HG03095 (cell line): ENCODE data around the gene FBN3.

ENCODE experiments used
- ATAC-seq: cut with Tn5 transposase; IDR thresholded peaks from one replicate; pipeline ENCODE4 v1.9.1; 2021; ENCODE audit warnings: moderate library complexity; ENCODE audit not compliant: unreplicated experiment

FBN3 gene

DNA sequence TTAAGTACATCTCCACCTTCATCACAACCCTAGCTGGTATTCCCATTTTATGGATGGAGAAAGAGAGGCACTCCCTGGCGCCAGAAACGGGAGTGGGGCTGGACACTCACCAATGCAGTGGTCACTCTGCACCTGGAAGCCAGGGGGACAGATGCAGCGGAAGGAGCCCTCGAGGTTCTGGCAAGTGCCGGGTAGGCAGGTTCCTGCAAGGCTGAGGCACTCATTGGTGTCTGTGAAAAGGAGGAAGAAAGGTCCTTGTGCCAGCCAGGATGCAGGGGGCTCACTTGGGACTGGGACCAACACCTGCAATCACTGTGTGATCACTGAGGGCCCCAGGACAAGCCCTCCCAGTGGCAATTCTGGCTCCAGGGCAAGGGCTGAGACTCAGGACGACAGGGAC is 55.1 kb downstream of the FBN3 start:
- ATAC-seq, result no peak

DNA sequence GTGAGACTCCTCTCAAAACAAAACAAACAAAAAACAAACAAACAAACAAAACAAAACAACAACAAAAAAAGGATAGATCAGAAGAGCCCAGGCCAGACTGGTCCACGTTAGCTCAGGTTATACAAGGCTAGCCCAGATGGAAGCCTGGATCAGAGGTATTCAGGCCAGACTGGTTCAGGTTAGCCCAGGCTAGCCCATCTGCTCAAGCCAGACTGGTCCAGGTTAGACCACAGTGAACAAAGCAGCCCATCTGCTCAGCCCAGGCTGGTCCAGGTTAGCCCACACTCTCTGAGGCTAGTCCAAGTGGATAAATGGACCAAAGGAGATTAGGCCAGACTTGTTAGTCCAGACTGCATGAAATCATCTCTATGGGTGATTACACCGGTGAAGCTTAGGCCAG is 55.7 kb downstream of the FBN3 start:
- ATAC-seq, result no peak

DNA sequence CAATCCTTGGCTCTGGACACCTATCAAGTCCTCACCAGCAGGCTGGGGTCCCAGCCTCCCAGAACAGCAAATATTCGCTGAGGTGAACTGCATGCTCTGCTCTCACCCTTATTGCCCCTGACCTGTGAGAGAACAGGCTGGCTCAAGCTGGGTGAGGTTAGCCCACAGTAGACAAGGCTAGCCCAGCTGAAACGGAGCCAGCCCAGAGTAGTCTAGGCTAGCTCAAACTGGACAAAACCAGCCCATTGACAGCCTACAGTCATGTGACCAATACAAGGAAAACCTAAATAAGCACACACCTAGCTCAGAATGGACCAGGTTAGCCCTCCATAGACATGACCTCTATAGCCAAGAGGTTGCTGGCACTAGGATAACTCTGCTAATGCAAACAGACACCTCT is 58.4 kb downstream of the FBN3 start:
- no peak for ATAC-seq

DNA sequence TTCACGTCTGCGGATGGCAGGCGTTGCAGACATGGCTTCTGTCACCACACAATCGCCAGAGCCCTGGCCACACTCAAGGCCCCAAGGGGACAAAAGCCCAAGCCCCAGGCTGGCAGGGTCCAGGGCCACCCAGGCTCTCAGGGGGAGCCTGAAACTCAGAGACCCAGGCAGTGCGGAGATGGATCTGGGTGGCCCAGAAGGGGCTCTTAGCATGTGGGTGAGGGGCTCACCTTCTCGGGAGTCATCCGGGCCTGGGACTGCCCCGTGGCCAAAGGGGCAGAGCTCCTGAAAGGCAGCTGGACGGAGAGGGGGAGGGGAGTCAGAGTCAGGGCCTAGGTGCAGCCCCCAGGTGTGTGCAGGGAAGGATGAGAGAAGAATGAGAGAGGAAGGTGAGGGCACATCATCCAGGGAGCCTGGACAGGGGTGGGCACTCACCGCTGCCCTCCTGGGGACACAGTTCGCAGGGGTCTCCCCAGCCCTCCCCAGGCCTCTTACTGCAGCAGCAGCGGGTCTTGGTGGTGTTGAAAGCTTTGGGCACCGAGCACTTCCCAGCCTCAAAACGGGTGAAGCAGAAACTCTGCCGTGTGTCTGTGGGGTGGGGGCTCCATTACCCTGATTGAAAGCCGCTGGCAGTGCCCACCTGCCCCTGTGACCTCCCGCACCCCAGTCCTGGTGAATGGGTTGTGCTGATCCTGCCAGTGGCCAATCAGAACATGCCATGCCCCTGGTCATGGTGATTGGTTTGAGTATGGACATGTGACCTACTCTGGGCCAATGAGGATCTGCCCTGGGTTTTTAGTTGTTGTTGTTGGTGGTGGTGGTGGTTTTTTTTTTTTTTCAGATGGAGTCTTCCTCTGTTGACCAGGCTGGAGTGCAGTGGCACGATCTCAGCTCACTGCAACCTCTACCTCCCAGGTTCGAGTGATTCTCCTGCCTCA is 59.5 kb downstream of the FBN3 start:
- ATAC-seq, result no peak

DNA sequence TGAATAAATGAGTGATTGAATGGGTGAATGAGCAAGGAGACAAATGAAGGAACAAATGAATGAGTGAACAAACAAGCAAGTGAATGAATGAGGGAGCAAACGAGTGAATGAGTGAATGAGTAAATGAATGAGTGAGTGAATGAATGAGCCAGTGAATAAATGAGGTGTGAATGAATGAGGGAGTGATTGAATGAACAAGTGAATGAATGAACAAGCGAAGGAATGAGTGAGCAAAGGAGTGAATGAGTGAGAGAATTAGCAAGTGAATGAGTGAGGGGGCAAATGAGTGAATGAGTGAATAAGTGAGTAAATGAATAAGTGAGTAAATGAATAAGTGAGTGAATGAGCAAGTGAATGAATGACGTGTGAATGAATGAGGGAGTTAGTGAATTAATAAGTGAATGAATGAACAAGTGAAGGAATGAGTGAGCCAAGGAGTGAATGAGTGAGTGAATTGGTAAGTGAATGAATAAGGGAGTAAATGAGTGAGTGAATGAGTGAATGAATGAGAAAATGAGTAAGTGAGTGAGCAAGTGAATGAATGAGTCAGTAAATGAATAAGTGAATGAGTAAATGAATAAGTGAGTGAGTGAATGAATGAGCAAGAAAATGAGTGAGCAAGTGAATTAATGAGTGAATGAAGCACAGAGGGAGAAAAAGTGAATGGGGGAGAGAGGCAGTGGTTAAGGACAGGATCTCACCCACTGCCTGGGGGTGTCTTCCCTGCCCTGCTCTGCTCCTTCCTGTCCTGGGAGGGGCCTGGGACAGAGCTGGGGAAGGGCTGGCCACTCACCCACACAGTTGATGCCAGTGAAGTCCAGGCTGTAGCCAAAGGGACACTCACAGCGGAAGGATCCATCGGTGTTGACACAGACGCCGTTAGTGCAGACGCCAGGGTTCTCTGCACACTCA is 60.4 kb downstream of the FBN3 start:
- ATAC-seq, result no peak

DNA sequence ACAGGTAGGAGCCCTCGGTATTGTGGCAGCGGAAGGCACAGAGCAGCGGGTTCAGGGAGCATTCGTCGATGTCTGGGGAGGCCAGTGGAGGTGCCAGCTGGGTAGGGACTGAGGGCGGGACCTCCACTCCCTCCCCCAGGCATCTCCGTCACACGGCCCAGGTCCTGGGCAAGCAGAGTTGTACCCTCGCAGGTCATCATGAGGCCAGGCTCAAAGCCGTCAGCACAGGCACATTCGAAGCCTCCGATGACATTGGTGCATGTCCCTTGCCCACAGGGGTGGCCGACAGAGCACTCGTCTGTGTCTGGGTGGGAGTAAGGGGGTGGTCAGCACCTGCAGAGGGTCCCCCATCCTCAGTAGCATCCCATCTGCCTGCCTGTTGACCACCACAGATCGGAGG is 61.5 kb downstream of the FBN3 start:
- no peak for ATAC-seq

DNA sequence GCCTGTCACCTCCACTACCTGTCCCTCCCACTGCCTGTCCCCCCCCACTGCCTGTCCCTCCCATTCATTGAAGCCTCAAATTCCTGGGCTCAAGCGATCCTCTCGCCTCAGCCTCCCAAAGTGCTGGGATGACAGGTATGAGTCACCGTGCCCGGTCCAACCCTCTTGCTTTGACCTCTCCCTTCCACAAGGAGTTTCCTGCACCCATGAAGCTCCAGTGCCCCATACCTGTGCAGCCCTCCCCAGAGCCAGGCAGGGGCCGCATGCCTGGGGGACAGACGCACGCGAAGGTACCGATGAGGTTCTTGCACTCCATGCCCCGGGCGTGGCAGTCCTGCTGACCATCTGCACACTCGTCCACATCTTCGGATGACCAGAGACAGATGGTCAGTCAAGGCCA is 62.5 kb downstream of the FBN3 start:
- ATAC-seq, result no peak

DNA sequence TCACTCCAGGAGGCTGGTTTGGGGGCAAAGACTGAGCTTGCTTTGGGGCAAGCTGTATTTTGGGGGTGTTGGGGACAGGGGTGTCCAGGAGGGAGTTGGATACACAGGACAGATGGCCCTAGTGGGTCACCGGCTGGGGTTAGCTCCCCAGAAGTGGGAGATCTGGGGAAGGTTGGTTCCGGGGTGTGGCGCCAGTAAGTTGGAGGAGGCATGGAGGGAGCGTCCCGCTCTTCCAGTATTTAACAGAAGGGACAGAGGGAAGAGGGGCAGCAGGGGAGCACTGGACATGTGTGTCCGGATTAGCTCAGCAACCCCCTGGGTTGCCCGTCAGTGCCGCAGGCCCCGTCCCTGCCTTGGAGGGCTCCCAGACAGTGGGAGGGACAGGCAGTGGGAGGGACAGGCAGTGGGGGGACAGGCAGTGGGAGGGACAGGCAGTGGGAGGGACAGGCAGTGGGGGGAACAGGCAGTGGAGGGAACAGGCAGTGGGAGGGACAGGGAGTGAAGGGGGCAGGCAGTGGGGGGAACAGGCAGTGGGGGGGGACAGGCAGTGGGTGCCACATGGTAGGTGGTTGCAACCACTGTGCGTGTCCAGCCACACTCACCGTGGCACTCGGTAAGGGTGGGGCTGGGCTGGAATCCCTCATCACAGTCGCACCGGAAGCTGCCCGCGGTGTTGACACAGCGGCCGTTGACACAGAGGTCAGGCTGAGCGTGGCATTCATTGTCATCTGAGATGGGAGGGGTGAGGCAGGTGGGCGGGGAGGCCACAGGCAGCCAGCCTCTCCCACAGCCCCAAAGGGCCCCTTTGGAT is 63.6 kb downstream of the FBN3 start:
- no peak for ATAC-seq

DNA sequence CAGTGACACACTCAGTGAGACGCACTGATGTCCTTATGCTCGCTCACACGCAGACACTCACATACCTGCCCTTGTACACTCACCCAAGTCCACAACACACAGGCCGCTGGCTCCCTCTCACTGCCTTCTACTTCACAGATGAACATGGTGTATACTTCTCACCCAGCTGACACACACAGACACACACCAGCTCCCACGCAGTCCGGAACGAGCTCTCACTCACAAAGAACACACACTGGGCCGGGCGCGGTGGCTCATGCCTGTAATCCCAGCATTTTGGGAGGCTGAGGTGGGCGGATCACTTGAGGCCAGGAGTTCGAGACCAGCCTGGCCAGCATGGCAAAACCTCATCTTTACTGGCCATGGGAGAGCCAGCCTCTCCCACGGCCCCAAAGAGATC is 65.2 kb downstream of the FBN3 start:
- no peak for ATAC-seq

DNA sequence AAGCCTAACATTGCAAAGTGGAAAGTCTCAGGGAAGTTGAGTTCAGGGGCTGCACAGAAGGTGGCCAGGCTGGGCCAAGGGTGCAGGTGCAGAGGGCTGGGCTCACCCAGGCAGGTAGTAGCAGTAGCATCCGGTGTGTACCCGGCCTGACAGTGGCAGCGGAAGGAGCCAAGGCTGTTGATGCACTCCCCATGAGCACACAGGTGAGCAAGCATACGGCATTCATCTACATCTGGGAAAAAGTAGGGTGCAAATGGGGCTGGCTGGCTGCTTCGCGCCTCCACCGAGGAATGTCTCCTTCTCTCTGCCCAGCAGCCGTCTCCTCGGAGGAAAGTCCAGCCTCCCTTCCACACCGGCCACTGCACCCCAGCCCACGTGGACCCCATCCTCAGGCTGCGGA is 66.3 kb downstream of the FBN3 start:
- ATAC-seq, result no peak

DNA sequence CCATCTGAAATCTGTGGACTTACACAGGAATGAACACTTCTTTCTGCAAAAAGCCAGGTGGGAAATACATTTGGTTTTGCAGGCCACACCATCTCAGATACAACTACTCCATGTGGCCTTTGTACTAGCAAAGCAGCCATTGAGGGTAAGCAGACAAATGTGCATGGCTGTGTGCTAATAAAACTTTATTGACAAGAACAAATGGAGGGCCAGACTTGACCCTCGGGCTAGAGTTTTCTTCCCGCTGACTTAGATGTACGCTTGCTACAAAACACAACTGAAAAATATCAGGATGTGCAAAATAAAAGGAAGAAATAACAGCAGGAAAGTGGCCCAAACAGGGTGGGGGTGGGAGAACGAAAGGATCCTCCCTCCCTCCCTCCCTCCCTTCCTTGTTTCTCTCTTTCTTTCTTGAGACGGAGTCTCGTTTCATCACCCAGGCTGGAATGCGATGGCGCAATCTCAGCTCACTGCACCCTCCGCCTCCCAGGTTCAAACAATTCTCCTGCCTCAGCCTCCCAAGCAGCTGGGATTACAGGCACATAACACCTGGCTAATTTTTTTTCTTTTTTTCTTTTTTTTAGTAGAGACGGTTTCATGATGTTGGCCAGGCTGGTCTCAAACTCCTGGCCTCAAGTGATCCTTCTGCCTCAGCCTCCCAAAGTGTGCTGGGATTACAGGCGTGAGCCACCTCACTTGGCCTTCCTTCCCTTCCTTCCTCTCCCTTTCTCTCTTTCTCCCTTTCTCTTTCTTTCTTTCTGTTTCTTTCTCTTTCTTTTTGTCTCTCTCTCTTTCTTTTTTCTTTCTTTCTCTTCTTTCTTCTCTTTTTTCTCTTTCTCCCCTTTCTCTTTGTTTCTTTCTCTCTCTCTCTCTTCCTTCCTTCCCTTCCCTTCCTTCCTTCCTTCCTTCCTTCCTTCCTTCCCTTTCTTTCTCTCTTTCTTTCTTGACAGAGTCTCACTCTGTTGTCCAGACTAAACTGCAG is 67.5 kb downstream of the FBN3 start:
- ATAC-seq, result no peak

DNA sequence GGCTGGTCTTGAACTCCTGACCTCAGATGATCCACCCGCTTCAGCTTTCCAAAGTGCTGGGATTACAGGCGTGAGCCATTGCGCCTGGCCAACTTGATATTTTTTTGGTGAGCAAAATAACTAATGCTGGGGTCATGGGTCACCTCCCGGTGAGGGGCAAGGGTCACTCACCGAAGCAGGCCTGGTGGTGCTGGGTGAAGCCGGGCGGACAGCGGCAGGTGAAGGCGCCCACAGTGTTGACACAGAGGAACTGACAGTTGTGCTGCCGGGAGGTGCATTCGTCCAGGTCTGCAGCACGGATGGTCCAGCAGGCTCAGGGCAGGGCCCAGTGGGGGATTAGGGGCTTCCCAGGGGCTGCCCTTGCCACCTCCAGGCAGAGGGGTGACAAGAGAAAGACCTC is 68.6 kb downstream of the FBN3 start:
- ATAC-seq, result no peak

DNA sequence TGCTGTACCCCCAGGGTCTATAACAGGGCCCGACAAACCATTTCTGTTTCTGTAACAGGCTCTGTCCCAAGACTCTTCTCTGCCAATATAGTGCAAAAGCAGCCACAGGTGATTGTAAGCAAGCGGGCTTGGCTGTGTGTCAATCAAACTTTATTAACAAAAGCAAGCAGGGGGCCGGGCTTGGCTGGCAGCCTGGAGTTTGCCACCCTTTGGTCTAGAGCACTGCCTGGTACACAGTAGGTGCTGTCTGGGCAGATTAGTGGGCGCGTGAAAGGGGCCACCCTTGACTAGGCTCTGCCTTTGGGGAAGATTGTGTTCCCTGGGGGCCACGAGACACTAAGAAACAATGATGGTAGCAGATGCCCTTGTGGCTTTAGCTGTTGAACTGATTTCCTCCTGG is 69.4 kb downstream of the FBN3 start:
- no peak for ATAC-seq

DNA sequence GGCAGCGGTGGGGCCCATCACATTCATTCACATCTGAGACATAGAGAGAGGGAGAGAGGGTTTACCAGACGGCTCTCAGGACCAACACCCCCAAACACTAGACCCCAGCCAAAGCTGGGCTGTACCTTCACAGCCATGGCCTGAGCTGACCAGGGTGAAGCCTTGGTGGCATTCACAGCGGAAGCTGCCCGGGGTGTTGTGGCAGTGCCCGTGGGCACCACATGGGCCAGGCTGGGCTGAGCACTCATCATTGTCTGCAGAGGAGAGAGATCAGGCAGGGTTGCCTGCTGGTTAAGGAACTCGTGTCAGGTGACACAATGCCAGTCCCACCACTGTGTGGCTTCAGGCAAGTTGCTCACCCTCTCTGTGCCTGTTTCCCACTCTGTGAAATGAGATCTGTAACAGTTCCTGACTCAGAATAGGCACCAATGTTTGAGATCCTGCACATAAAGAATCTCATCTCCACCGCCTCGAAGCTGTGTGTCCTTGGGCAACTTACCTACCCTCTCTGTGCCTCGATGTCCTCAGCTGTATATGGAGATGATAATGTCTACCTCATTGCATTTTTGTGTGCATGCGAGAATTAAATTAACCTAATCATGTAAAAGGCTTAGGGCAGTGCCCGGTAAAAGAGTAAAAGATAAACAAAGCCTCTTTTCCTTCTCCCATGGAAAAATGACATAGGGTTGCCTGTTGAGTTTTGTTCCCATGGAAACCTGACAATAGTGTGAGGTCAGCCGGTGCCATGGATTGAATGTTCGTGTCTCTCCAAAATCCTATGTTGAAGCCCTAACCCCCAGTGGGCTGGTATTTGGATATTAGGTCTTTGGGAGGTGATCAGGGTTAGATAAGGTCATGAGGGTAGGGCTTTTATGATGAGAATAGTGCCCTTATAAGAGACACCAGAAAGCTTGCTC is 74.0 kb downstream of the FBN3 start:
- ATAC-seq, result no peak

DNA sequence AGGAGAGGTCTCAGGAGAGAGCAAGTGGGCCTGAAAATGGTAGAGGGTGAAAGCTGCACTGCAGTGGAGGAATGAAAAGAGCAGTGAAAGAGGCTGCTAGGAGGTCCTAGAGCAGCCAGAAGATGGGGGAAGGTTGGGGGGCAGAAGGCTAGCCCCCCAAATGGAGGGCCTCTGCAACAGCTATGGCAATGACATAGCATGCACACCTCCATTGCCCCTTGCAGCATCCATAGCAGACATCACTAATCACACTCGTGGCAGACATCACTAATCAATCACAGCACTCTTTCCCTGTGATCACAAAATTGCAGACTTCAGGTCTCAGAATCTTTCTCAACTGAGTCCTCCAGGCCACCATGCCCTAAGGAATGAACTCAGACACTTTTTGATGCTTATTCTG is 74.9 kb downstream of the FBN3 start:
- no peak for ATAC-seq

DNA sequence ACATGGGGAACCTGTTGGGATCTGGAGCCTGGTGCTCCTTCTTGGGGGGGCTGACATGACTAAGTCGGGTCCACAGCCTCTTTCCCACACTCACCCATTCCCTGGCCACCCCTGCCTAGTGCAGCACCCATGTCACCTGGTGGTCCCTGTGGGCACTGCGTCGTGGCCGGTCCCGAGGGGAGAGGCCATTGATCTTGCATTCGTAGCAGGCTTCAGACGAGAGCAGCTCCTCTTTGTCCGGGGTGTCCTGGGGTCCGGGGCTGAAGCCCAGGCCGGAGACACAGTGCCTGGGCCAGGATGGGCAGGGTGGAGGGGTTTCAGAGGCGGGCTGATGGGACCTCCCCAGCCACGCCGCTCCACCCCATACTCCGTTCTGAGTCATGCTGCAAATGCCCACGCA is 77.5 kb downstream of the FBN3 start:
- no peak for ATAC-seq

DNA sequence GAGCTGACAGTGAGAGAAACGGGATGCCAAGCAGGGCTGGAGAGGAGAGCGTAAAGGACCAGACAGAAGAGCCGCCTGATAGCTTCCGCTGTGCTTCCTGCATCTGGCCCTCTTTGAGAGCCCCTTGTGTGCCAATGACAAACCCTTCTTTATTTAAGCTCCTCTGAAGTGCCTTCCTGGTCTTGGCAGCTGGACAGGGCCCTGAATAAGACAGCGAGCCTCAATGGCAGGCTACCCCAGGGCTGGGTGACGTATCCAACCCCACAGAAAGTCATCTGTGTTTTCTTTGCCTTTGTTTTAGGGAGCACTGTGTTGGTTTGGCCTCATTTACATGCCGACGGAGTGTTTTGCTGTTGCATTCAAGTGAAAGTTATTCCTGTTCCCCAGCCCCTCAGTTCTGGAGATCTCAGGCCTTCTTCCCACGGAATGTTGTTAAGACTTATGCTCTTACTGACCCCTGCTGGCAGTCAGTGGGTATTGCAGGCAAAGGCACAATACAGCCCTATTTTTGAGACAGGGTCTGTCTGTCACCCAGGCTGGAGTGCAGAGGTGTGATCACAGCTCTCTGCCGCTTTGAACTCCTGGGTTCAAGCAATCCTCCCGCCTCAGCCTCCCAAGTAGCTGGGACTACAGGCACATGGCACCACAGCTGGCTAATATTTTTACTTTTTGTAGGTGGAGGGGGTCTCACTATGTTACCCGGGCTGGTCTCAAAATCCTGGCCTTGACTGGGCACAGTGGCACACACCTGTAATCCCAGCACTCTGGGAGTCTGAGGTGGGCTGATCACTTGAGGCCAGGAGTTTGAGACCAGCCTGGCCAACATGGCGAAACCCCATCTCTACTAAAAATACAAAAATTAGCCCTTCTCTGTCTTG is 80.1 kb downstream of the FBN3 start:
- no peak for ATAC-seq

DNA sequence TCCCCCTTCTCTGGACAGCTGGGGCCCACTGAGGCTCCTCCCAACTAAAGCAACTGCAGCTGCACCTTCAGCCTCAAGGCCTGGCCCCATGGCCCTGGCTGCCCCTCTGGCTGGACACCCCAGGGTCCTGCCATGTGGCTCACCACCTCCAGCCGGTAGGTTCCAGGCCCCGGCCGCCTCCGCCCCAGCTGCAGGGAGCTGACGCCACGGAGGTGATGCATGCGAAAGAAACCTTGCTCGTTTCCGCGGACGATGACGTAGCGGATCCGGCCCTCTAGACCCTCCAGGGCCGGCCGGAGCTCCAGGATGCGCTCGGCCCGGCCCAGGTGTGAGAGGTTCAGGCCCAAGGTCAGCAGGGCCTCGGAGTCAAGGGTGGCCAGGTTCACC is 83.5 kb downstream of the FBN3 start:
- no peak for ATAC-seq
